GM12878 (cell line): ENCODE results near the gene DOCK9. TPM values are rescaled to one million over a fixed set of nuclear protein-coding genes. Genes with fewer than 3 reads are reported as not detected.

ENCODE experiments used
- ATAC-seq: fragments of 200-7000 bp; cut with Tn5 transposase; 3 replicates; pipeline ENCODE4 v1.9.1; 2020; ENCODE audit warnings: mild to moderate bottlenecking, moderate library complexity
- BruUV-seq: library from RNA; stranded (reverse); fragments of 400-500 nt; replicated peaks from 2 replicates; lab custom pipeline; 2021; lab: Mats Ljungman, UMichigan
- CTCF ChIA-PET: fragments of 300-600 bp; sonication (Branson Sonifier 250); formaldehyde crosslinking; extraction: SDS; loops from one replicate; lab custom pipeline; 2021; ENCODE audit warnings: inconsistent platforms; lab: Yijun Ruan, JAX
- POLR2A ChIA-PET: fragments of 350-600 bp; formaldehyde crosslinking; extraction: SDS; loops from one replicate; lab custom pipeline; 2021; ENCODE audit warnings: inconsistent platforms; lab: Charles Lee
- RAD21 ChIA-PET: fragments of 300-600 bp; sonication (Branson Sonifier 250); formaldehyde crosslinking; loops from one replicate; lab custom pipeline; 2023; ENCODE audit warnings: antibody characterized with exemption; ENCODE audit not compliant: unreplicated experiment; lab: Charles Lee
- SMC1A ChIA-PET: fragments of 300-600 bp; sonication (Branson Sonifier 250); formaldehyde crosslinking; loops from one replicate; lab custom pipeline; 2023; ENCODE audit not compliant: unreplicated experiment, uncharacterized antibody; lab: Charles Lee
- DNase-seq: peaks from one replicate; pipeline ENCODE4 v3.0.0-alpha.2; 2011; ENCODE audit warnings: low read depth, low spot score
- FAIRE-seq: peaks from 3 replicates; lab custom pipeline; 2011; peaks lifted over from hg19 to GRCh38; lab: Jason Lieb, UNC
- H2AFZ ChIP-seq: 2 replicates; pipeline ENCODE4 v1.6.0; 2011; ENCODE audit warnings: low read depth, low read length, control low read depth; ENCODE audit not compliant: control insufficient read depth
- H3K27ac ChIP-seq: 2 replicates; pipeline ENCODE4 v1.5.1; 2011; ENCODE audit warnings: control low read depth; ENCODE audit not compliant: control insufficient read depth, insufficient read depth
- H3K27me3 ChIP-seq, 2 experiments: replicated peaks in 1 of 2; 2 replicates each; pipeline versions ENCODE4 v1.6.0 to v1.6.1; 2011; ENCODE audit warnings: low read length in 1 of 2; ENCODE audit not compliant: control insufficient read depth in 2 of 2, insufficient read depth in 2 of 2
- H3K36me3 ChIP-seq, 2 experiments: 2 replicates each; pipeline ENCODE4 v1.5.1; 2011; ENCODE audit warnings: low read length in 1 of 2; ENCODE audit not compliant: control insufficient read depth in 2 of 2, insufficient read depth in 2 of 2
- H3K4me1 ChIP-seq: 2 replicates; pipeline ENCODE4 v1.6.1; 2011; ENCODE audit warnings: mild to moderate bottlenecking, low read length, moderate library complexity, mixed read lengths; ENCODE audit not compliant: control insufficient read depth, insufficient read depth
- H3K4me2 ChIP-seq: 2 replicates; pipeline ENCODE4 v1.6.0; 2011; ENCODE audit warnings: control low read depth; ENCODE audit not compliant: control insufficient read depth, insufficient read depth
- H3K4me3 ChIP-seq: fragments of 200-600 bp; sonication (generic); 2 replicates; pipeline ENCODE4 v1.5.1; 2016
- H3K79me2 ChIP-seq: 2 replicates; pipeline ENCODE4 v1.6.0; 2011; ENCODE audit warnings: low read length; ENCODE audit not compliant: control insufficient read depth, insufficient read depth
- H3K9ac ChIP-seq: 2 replicates; pipeline ENCODE4 v1.8.0; 2011; ENCODE audit warnings: low read length, control low read depth, mixed read lengths; ENCODE audit not compliant: control insufficient read depth, insufficient read depth
- H3K9me3 ChIP-seq: replicated peaks from 3 replicates; pipeline ENCODE4 v1.5.1; 2011; ENCODE audit warnings: mild to moderate bottlenecking, low read length; ENCODE audit not compliant: control insufficient read depth, insufficient read depth
- H4K20me1 ChIP-seq: 2 replicates; pipeline ENCODE4 v1.6.0; 2011; ENCODE audit not compliant: control insufficient read depth, insufficient read depth
- CBX5 ChIP-seq: sonication (generic); IDR thresholded peaks from 2 replicates; pipeline ENCODE4 v1.6.1; 2016; ENCODE audit warnings: low read depth, moderate library complexity, mild to moderate bottlenecking, inconsistent platforms
- PAX8 ChIP-seq: fragments of 450-650 bp; IDR thresholded peaks from 2 replicates; pipeline ENCODE4 v1.6.1; 2017; ENCODE audit warnings: mild to moderate bottlenecking, moderate library complexity
- POLR2AphosphoS2 ChIP-seq: IDR thresholded peaks from 2 replicates; pipeline ENCODE4 v1.6.1; 2011; ENCODE audit warnings: low read depth, mild to moderate bottlenecking, low read length, improper control_type of control experiment, moderate library complexity
- RBBP5 ChIP-seq: fragments of 200-600 bp; sonication (generic); conservative IDR thresholded peaks from 2 replicates; pipeline ENCODE4 v1.6.1; 2016
- RUNX3 ChIP-seq: IDR thresholded peaks from 2 replicates; pipeline ENCODE4 v1.6.1; 2012; ENCODE audit warnings: low read length, inconsistent platforms
- SMAD1 ChIP-seq: fragments of 450-650 bp; IDR thresholded peaks from 2 replicates; pipeline ENCODE4 v1.6.1; 2018; ENCODE audit warnings: mild to moderate bottlenecking, low read depth; ENCODE audit not compliant: partially characterized antibody
- ZSCAN29 ChIP-seq: fragments of 450-650 bp; IDR thresholded peaks from 2 replicates; pipeline ENCODE4 v1.6.1; 2017; ENCODE audit warnings: mild to moderate bottlenecking, moderate library complexity
- WGBS: methylation state at CpG from one replicate; pipeline ENCODE4 v1.1.6; 2016; ENCODE audit warnings: low lambda C conversion rate; ENCODE audit not compliant: insufficient replicate concordance, insufficient coverage; ENCODE audit errors: missing lambda C conversion rate; 5-methylcytosine and 5-hydroxymethylcytosine counted together
- in situ Hi-C: fragments of 300-500 bp; cut with MboI; formaldehyde crosslinking; loops from 9 replicates; pipeline ENCODE4 v1.14.3; 2018; ENCODE audit warnings: mixed read lengths
- intact Hi-C: fragments of 100-400 bp; cut with micrococcal nuclease; formaldehyde crosslinking; loops from one replicate; pipeline ENCODE4 v1.14.2; 2022; ENCODE audit not compliant: unreplicated experiment
- polyA plus RNA-seq, 11 experiments: library from polyadenylated mRNA; depleted of rRNA in 4 of 11; unstranded in 6 of 11; stranded (reverse) in 5 of 11; fragments of >200 nt; fragmentation: Nextera tagmentation in 4 of 11; fragmentation: Illumina TruSeq in 1 of 11; extraction: Ambion mirVana in 4 of 11; extraction: Trizol in 1 of 11; gene quantifications; 1 replicate in 1 of 11; 2 replicates in 10 of 11; pipeline versions ENCODE4 v1.2.1 to v1.2.3, GENCODE V29; 2011 to 2016; ENCODE audit warnings: inconsistent platforms in 2 of 11, missing spikeins in 2 of 11, low read depth in 1 of 11
- total RNA-seq, 4 experiments: library from RNA; depleted of rRNA in 3 of 4; stranded (reverse); fragments of >200 nt in 3 of 4; fragmentation: Illumina TruSeq in 1 of 4; extraction: Trizol in 1 of 4; gene quantifications; 2 replicates each; pipeline versions ENCODE4 v1.2.1 to v1.2.3, GENCODE V29; 2013 to 2021
- TF ChIP-seq, protein P1 (sequence below): IDR thresholded peaks from 2 replicates; pipeline ENCODE4 v1.6.1; 2012; ENCODE audit warnings: low read depth, low read length, improper control_type of control experiment
- TF ChIP-seq, protein P2 (sequence below): fragments of 450-650 bp; formaldehyde crosslinking; IDR thresholded peaks from 2 replicates; pipeline ENCODE4 v1.4.0; 2022; ENCODE audit warnings: mild to moderate bottlenecking, moderate library complexity
- TF ChIP-seq, protein P3 (sequence below): IDR thresholded peaks from 2 replicates; pipeline ENCODE4 v1.6.1; 2011; ENCODE audit warnings: mild to moderate bottlenecking, low read depth, low read length, moderate library complexity; ENCODE audit not compliant: insufficient replicate concordance

DOCK9 gene
- total and polyA plus RNA-seq, 10 of the 15 experiments (the other 5 are each of a cell fraction or from before 2014, with no cell fraction given), result 0.09 to 2.9 (median 0.74) TPM

DNA sequence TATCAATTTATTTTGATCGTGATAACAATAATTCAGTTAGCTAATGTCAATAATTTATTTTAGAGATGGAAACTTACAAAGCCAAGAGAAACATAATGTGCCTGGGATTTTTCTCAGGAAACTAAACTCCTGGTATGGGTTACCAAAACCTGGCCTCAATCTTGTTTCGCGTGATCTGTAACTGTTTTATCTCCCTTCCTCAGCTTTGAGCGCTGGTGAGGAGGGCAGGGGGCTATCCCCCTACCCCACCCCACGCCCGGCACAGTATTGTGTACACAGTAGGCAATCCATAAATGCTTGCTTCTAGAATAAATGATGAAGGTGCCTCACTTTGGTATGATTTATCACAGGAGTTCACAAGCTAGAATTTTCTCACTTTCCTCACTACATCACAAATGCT lies 7.7 kb upstream of the DOCK9 start:
- 87% methylated on average over 6 of the region's 6 CpGs for WGBS
- Histone ChIP-seq H3K79me2 (no peaks in the 10 kb centered on the region), H2AFZ (no peak overlapping the region), H3K4me1 (no peaks in the 10 kb centered on the region), H3K36me3 (no peaks in the 10 kb centered on the region), H3K9me3 (no peaks in the 10 kb centered on the region; the same call in 1 of the 3 replicates), H3K27ac (no peak overlapping the region), H3K27me3 (no peaks in the 10 kb centered on the region), H3K4me3 (no peak overlapping the region), H3K4me2 (no peak overlapping the region), H4K20me1 (no peaks in the 10 kb centered on the region), H3K9ac (no peak overlapping the region)
- intact Hi-C loops, result no loop called here
- SMC1A ChIA-PET, result no interaction called here
- RAD21 ChIA-PET, result interaction anchor here (1.3 kb wide), 1 partner anchor 15 kb away, joined by 3 read pairs; no protein-coding TSS in a partner anchor
- POLR2A ChIA-PET, result no interaction called here
- no TSS peak for BruUV-seq
- in situ Hi-C loops, result no loop called here
- DNase-seq, result no peak
- CTCF ChIA-PET, result interaction anchor here (1.2 kb wide), 1 partner anchor 27 kb away, joined by 3 read pairs; no protein-coding TSS in a partner anchor
- no peak for ATAC-seq
- TF ChIP-seq ZSCAN29 (no peak), POLR2AphosphoS2 (no peak), CBX5 (no peak), RBBP5 (no peak), RUNX3 (no peak), SMAD1 (no peak), PAX8 (no peak)
- TF ChIP-seq, protein P1, sequence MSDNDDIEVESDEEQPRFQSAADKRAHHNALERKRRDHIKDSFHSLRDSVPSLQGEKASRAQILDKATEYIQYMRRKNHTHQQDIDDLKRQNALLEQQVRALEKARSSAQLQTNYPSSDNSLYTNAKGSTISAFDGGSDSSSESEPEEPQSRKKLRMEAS, result no peak
- TF ChIP-seq, protein P2, sequence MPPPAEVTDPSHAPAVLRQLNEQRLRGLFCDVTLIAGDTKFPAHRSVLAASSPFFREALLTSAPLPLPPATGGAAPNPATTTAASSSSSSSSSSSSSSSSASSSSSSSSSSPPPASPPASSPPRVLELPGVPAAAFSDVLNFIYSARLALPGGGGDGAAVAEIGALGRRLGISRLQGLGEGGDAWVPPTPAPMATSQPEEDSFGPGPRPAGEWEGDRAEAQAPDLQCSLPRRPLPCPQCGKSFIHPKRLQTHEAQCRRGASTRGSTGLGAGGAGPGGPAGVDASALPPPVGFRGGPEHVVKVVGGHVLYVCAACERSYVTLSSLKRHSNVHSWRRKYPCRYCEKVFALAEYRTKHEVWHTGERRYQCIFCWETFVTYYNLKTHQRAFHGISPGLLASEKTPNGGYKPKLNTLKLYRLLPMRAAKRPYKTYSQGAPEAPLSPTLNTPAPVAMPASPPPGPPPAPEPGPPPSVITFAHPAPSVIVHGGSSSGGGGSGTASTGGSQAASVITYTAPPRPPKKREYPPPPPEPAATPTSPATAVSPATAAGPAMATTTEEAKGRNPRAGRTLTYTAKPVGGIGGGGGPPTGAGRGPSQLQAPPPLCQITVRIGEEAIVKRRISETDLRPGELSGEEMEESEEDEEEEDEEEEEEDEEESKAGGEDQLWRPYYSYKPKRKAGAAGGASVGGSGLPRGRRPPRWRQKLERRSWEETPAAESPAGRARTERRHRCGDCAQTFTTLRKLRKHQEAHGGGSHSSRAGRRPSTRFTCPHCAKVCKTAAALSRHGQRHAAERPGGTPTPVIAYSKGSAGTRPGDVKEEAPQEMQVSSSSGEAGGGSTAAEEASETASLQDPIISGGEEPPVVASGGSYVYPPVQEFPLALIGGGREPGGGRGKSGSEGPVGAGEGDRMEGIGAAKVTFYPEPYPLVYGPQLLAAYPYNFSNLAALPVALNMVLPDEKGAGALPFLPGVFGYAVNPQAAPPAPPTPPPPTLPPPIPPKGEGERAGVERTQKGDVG, result no peak
- TF ChIP-seq, protein P3, sequence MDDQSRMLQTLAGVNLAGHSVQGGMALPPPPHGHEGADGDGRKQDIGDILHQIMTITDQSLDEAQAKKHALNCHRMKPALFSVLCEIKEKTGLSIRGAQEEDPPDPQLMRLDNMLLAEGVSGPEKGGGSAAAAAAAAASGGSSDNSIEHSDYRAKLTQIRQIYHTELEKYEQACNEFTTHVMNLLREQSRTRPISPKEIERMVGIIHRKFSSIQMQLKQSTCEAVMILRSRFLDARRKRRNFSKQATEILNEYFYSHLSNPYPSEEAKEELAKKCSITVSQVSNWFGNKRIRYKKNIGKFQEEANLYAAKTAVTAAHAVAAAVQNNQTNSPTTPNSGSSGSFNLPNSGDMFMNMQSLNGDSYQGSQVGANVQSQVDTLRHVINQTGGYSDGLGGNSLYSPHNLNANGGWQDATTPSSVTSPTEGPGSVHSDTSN, result no peak
- no peak for FAIRE-seq
